Measurements from ENCODE around the gene MATN1. TPM values are rescaled to one million over a fixed set of nuclear protein-coding genes. Genes with fewer than 3 reads are reported as not detected.

MATN1 gene
- polyA plus RNA-seq, 1 donor (not counting 4 experiments of a cell fraction or from before 2014, with no cell fraction given), result 0.05 TPM

DNA sequence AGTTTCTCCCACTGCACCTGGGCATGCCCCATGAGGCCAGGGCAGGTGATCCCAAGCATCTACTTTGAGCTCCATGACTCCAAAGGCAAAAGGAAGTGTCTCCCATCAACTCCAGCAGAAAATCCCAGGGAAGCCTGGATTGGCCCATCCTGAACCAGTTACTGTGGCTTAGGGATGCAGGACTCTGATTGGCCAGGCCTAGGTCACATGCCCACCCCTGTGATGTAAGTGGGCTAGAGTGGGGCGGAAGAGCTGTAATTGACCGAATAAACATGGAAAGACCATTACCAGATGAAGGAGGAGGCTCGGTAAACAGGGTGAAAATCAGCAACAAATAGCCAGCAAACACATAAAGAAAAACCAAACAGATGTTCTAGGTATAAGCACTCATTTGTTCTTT lies 45.2 kb downstream of the MATN1 start:
- no peaks in the 10 kb centered on the region for H3K36me3 ChIP-seq (ENCODE audit: control insufficient read depth in 2 of 2, extremely low read depth in 1 of 2, insufficient read depth in 2 of 2, low read length in 2 of 2)
- H3K27me3 ChIP-seq (ENCODE audit: control insufficient read depth, extremely low read depth, insufficient read depth, low read length), result no peaks in the 10 kb centered on the region
- no peak overlapping the region for H3K9ac ChIP-seq (ENCODE audit: control insufficient read depth, extremely low read depth, insufficient read depth, low read length)
- no peak overlapping the region for H3K27ac ChIP-seq (ENCODE audit: control insufficient read depth, insufficient read depth, low read length)
- no peak for TF ChIP-seq EZH2 (IDR thresholded peaks at IDR 0.05; ENCODE audit: low read length)
- TF ChIP-seq, protein P1, sequence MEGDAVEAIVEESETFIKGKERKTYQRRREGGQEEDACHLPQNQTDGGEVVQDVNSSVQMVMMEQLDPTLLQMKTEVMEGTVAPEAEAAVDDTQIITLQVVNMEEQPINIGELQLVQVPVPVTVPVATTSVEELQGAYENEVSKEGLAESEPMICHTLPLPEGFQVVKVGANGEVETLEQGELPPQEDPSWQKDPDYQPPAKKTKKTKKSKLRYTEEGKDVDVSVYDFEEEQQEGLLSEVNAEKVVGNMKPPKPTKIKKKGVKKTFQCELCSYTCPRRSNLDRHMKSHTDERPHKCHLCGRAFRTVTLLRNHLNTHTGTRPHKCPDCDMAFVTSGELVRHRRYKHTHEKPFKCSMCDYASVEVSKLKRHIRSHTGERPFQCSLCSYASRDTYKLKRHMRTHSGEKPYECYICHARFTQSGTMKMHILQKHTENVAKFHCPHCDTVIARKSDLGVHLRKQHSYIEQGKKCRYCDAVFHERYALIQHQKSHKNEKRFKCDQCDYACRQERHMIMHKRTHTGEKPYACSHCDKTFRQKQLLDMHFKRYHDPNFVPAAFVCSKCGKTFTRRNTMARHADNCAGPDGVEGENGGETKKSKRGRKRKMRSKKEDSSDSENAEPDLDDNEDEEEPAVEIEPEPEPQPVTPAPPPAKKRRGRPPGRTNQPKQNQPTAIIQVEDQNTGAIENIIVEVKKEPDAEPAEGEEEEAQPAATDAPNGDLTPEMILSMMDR (optimal IDR thresholded peaks at IDR 0.05 in 1 of 3, IDR thresholded peaks at IDR 0.05 in 1 of 3, conservative IDR thresholded peaks at IDR 0.05 in 1 of 3; ENCODE audit: extremely low read depth in 1 of 3, insufficient read depth in 2 of 3, low read length in 3 of 3), result no peak
- H3K4me1 ChIP-seq (ENCODE audit: control insufficient read depth, extremely low read depth, insufficient read depth, low read length), result peaks cover 8% of the 10 kb centered on the region
- no peak overlapping the region for H2AFZ ChIP-seq (ENCODE audit: control insufficient read depth, low read length)
- H4K20me1 ChIP-seq (ENCODE audit: control insufficient read depth, extremely low read depth, insufficient read depth, low read length), result no peaks in the 10 kb centered on the region
- H3K9me1 ChIP-seq (ENCODE audit: control insufficient read depth, extremely low read depth, insufficient read depth, low read length), result no peaks in the 10 kb centered on the region
- no peak overlapping the region for H3K4me2 ChIP-seq (ENCODE audit: control insufficient read depth, extremely low read depth, insufficient read depth, low read depth, low read length)
- no peak for FAIRE-seq
- peaks cover 4% of the 10 kb centered on the region for H3K9me3 ChIP-seq (ENCODE audit: control insufficient read depth, low read depth, low read length)
- no peak overlapping the region for H3K4me3 ChIP-seq (ENCODE audit: control insufficient read depth in 2 of 3, extremely low read depth in 1 of 3, insufficient read depth in 2 of 3, low read depth in 1 of 3, low read length in 3 of 3)
- H3K79me2 ChIP-seq (ENCODE audit: control insufficient read depth, insufficient read depth, low read length), result no peaks in the 10 kb centered on the region
- no peak for DNase-seq (ENCODE audit: low read depth, low spot score)
- dilution Hi-C loops (cut with MboI; ENCODE audit: extremely low pct_ligation_motif_present, low sequenced_read_pairs), result no loop called here

DNA sequence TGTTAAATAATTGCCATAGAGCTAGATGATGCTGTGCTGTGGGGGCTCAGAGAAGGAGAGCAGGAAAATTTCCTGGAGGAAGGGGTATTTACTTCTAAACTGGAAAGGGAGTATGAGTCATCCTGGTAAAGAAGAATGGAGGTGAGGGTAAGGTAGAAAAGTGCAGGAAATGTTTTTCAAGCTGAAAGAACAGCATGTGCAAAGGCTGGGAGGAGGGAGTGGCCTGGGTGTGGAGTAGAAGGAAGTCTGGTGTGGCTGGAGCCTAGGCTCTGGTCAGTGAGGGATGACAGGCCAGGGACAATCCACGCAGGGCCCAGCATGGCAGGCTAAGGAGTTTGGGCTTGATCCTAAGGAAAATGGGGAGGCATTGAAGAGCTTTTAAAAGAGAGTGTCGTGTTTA lies 45.9 kb downstream of the MATN1 start:
- peak overlapping the region; percentile 31 for H3K4me2 ChIP-seq (ENCODE audit: control insufficient read depth, extremely low read depth, insufficient read depth, low read depth, low read length)
- no peaks in the 10 kb centered on the region for H3K79me2 ChIP-seq (ENCODE audit: control insufficient read depth, insufficient read depth, low read length)
- H3K27me3 ChIP-seq (ENCODE audit: control insufficient read depth, extremely low read depth, insufficient read depth, low read length), result no peaks in the 10 kb centered on the region
- H3K9me1 ChIP-seq (ENCODE audit: control insufficient read depth, extremely low read depth, insufficient read depth, low read length), result no peaks in the 10 kb centered on the region
- peaks cover 4% of the 10 kb centered on the region for H3K9me3 ChIP-seq (ENCODE audit: control insufficient read depth, low read depth, low read length)
- H3K4me1 ChIP-seq (ENCODE audit: control insufficient read depth, extremely low read depth, insufficient read depth, low read length), result peaks cover 8% of the 10 kb centered on the region
- dilution Hi-C loops (cut with MboI; ENCODE audit: extremely low pct_ligation_motif_present, low sequenced_read_pairs), result no loop called here
- peak overlapping the region; percentile 25 for H3K27ac ChIP-seq (ENCODE audit: control insufficient read depth, insufficient read depth, low read length)
- no peak for DNase-seq (ENCODE audit: low read depth, low spot score)
- peak overlapping the region in 1 of 3 experiments; percentile 7 for H3K4me3 ChIP-seq (ENCODE audit: control insufficient read depth in 2 of 3, extremely low read depth in 1 of 3, insufficient read depth in 2 of 3, low read depth in 1 of 3, low read length in 3 of 3)
- no peaks in the 10 kb centered on the region for H3K36me3 ChIP-seq (ENCODE audit: control insufficient read depth in 2 of 2, extremely low read depth in 1 of 2, insufficient read depth in 2 of 2, low read length in 2 of 2)
- H4K20me1 ChIP-seq (ENCODE audit: control insufficient read depth, extremely low read depth, insufficient read depth, low read length), result no peaks in the 10 kb centered on the region
- H2AFZ ChIP-seq (ENCODE audit: control insufficient read depth, low read length), result peak overlapping the region; percentile 60
- H3K9ac ChIP-seq (ENCODE audit: control insufficient read depth, extremely low read depth, insufficient read depth, low read length), result no peak overlapping the region
- no peak for TF ChIP-seq EZH2 (IDR thresholded peaks at IDR 0.05; ENCODE audit: low read length)
- TF ChIP-seq, protein P1 (optimal IDR thresholded peaks at IDR 0.05 in 1 of 3, IDR thresholded peaks at IDR 0.05 in 1 of 3, conservative IDR thresholded peaks at IDR 0.05 in 1 of 3; ENCODE audit: extremely low read depth in 1 of 3, insufficient read depth in 2 of 3, low read length in 3 of 3), result no peak
- peak; percentile 36 for FAIRE-seq

Data from keratinocyte (primary cell).